Measurements from ENCODE around the gene EPB42. TPM values are rescaled to one million over a fixed set of nuclear protein-coding genes. Genes with fewer than 3 reads are reported as not detected.

Gene EPB42
- total RNA-seq, 4 donors from 2014 or later = 0.30 to 0.44 TPM; not detected in 2

GRCh38 chr15:43208052-43209002 is 12.5 kb downstream of the EPB42 start:
- Histone ChIP-seq H3K4me1 (no peaks in the 10 kb centered on the region), H3K4me3 (no peak overlapping the region), H3K27ac (no peak overlapping the region), H3K27me3 (no peaks in the 10 kb centered on the region), H3K36me3 (no peaks in the 10 kb centered on the region), H3K9me3 (no peaks in the 10 kb centered on the region)
- TF ChIP-seq EP300 (IDR thresholded peaks at IDR 0.05) (no peak), POLR2A (IDR thresholded peaks at IDR 0.05) (no peak)
- TF ChIP-seq, protein P1, sequence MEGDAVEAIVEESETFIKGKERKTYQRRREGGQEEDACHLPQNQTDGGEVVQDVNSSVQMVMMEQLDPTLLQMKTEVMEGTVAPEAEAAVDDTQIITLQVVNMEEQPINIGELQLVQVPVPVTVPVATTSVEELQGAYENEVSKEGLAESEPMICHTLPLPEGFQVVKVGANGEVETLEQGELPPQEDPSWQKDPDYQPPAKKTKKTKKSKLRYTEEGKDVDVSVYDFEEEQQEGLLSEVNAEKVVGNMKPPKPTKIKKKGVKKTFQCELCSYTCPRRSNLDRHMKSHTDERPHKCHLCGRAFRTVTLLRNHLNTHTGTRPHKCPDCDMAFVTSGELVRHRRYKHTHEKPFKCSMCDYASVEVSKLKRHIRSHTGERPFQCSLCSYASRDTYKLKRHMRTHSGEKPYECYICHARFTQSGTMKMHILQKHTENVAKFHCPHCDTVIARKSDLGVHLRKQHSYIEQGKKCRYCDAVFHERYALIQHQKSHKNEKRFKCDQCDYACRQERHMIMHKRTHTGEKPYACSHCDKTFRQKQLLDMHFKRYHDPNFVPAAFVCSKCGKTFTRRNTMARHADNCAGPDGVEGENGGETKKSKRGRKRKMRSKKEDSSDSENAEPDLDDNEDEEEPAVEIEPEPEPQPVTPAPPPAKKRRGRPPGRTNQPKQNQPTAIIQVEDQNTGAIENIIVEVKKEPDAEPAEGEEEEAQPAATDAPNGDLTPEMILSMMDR (IDR thresholded peaks at IDR 0.05) = no peak
- WGBS, 2 donors = 59 to 67% methylated on average over 23 of the region's 23 CpGs
- DNase-seq (ENCODE audit: low spot score in 2 of 2) = no peak

- no peak for TF ChIP-seq POLR2A (IDR thresholded peaks at IDR 0.05)
- TF ChIP-seq EP300 (IDR thresholded peaks at IDR 0.05) = no peak
- TF ChIP-seq, protein P1 (IDR thresholded peaks at IDR 0.05) = no peak
- no peaks in the 10 kb centered on the region for H3K9me3 ChIP-seq
- H3K27ac ChIP-seq = no peak overlapping the region
- H3K36me3 ChIP-seq = no peaks in the 10 kb centered on the region
- no peaks in the 10 kb centered on the region for H3K27me3 ChIP-seq
- H3K4me3 ChIP-seq = no peak overlapping the region
- DNase-seq (ENCODE audit: low spot score in 2 of 2) = no peak
- WGBS, 2 donors = 90 to 96% methylated on average over 9 of the region's 9 CpGs
- H3K4me1 ChIP-seq = no peaks in the 10 kb centered on the region
These were observed 13.8 kb downstream of the EPB42 start for GRCh38 chr15:43207024-43207423.

GRCh38 chr15:43206054-43206453 is 14.8 kb downstream of the EPB42 start:
- DNase-seq (ENCODE audit: low spot score in 2 of 2) = no peak
- no peak overlapping the region for H3K4me3 ChIP-seq
- TF ChIP-seq POLR2A (IDR thresholded peaks at IDR 0.05) (no peak), EP300 (IDR thresholded peaks at IDR 0.05) (no peak)
- TF ChIP-seq, protein P1 (IDR thresholded peaks at IDR 0.05) = no peak
- 72 to 79% methylated on average over 4 to 5 of the region's 5 CpGs for WGBS, 2 donors
- no peak overlapping the region for H3K27ac ChIP-seq
- no peaks in the 10 kb centered on the region for H3K9me3 ChIP-seq
- no peaks in the 10 kb centered on the region for H3K27me3 ChIP-seq
- no peaks in the 10 kb centered on the region for H3K36me3 ChIP-seq
- no peaks in the 10 kb centered on the region for H3K4me1 ChIP-seq

DNA sequence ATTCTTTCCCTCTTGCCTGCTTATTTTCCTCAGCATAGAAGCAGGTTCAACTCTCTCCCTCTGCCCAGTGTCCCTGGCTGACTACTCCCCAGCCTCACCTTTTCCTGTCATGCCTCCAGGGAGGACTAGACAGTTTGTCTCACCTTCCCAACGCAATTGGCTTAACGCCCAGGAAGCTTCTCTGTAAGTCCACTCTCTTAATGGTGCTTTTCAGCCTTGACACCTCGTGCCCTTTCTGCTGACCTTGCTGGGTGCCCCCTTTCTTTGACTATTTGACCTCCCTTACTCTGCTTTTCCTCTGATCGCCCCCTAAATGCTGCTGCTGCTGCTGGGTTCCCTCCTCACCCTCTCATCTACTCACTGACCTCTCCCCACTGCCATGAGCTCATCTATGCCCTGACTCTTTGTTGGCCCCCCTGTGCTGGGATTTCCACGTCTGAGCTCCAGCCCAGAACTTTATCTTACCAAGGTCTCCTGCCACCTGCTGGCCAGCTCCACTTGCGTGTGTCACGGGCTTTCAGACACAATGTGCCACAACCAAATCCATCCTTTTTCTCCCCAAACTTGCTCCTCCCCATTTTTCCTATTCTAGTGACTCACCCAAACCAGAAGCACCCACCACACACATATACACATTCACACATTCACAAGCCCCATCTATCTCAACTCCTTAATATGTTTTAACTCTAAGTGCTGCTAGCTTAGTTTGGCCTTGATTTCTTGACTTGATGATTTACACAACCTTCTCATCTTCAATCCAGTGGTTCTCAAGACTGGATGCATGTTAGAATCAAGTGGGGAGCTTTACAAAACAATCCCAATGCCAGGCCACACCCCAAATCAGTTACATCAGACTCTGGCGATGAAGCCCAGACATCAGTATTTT is 16.6 kb downstream of the EPB42 start:
- Histone ChIP-seq H3K4me3 (no peak overlapping the region), H3K9me3 (no peaks in the 10 kb centered on the region), H3K36me3 (peaks cover 0 to under 1% (median 0%) of the 10 kb centered on the region in 3 donors), H3K27me3 (no peaks in the 10 kb centered on the region), H3K4me1 (no peaks in the 10 kb centered on the region), H3K27ac (no peak overlapping the region)
- 30 to 31% methylated on average over 8 of the region's 8 CpGs for WGBS, 2 donors
- peak in 1 of 2 donors; percentile 55 for DNase-seq (ENCODE audit: low spot score in 2 of 2)
- no peak for TF ChIP-seq POLR2A (IDR thresholded peaks at IDR 0.05)
- TF ChIP-seq, protein P1 (IDR thresholded peaks at IDR 0.05) = peak; percentile 29 to 41 (median 35)
